HEK293T (cell line): Measurements from ENCODE around the gene SCYGR5.
"Not testable (repeated sequence)": the region's sequence is repeated elsewhere in the genome, so short reads cannot be mapped to it uniquely, and the experiment has no call there.

Experiments
- CTCF ChIA-PET: fragments of 350-600 bp; formaldehyde crosslinking; extraction: SDS; loops from one replicate; lab custom pipeline; 2021; ENCODE audit warnings: antibody characterized with exemption, inconsistent platforms; lab: Yijun Ruan, JAX
- POLR2A ChIA-PET: fragments of 350-600 bp; formaldehyde crosslinking; extraction: SDS; loops from one replicate; lab custom pipeline; 2020; ENCODE audit warnings: antibody characterized with exemption, inconsistent platforms; lab: Yijun Ruan, JAX
- DNase-seq: peaks from one replicate; pipeline ENCODE4 v3.0.0; 2012; ENCODE audit warnings: mixed read lengths; ENCODE audit errors: extremely low spot score
- ARNT ChIP-seq: fragments of 450-650 bp; IDR thresholded peaks from 2 replicates; pipeline ENCODE4 v1.6.1; 2017; ENCODE audit warnings: mild to moderate bottlenecking
- BHLHE40 ChIP-seq: fragments of 450-650 bp; IDR thresholded peaks from 2 replicates; pipeline ENCODE4 v1.6.1; 2016; ENCODE audit warnings: mild to moderate bottlenecking, moderate library complexity, borderline replicate concordance
- CTBP1 ChIP-seq: fragments of 450-650 bp; IDR thresholded peaks from 2 replicates; pipeline ENCODE4 v1.6.1; 2016; ENCODE audit warnings: borderline replicate concordance
- ELF4 ChIP-seq: fragments of 450-650 bp; IDR thresholded peaks from 2 replicates; pipeline ENCODE4 v1.6.1; 2017; ENCODE audit warnings: antibody characterized with exemption
- FOXA1 ChIP-seq: fragments of 450-650 bp; IDR thresholded peaks from 2 replicates; pipeline ENCODE4 v1.6.1; 2016; ENCODE audit warnings: mild to moderate bottlenecking
- FOXK2 ChIP-seq: fragments of 450-650 bp; IDR thresholded peaks from 2 replicates; pipeline ENCODE4 v1.6.1; 2016; ENCODE audit warnings: mild to moderate bottlenecking
- FOXM1 ChIP-seq: fragments of 450-650 bp; IDR thresholded peaks from 2 replicates; pipeline ENCODE4 v1.6.1; 2017; ENCODE audit warnings: mild to moderate bottlenecking, borderline replicate concordance
- HDGF ChIP-seq: fragments of 450-650 bp; IDR thresholded peaks from 2 replicates; pipeline ENCODE4 v1.6.1; 2017; ENCODE audit warnings: antibody characterized with exemption, borderline replicate concordance
- L3MBTL2 ChIP-seq: fragments of 450-650 bp; conservative IDR thresholded peaks from 2 replicates; pipeline ENCODE4 v1.6.1; 2016; ENCODE audit warnings: mild to moderate bottlenecking
- LEF1 ChIP-seq: fragments of 450-650 bp; IDR thresholded peaks from 2 replicates; pipeline ENCODE4 v1.6.1; 2017; ENCODE audit warnings: mild to moderate bottlenecking, borderline replicate concordance
- NFRKB ChIP-seq: fragments of 450-650 bp; IDR thresholded peaks from 2 replicates; pipeline ENCODE4 v1.6.1; 2016; ENCODE audit warnings: mild to moderate bottlenecking, moderate library complexity
- PKNOX1 ChIP-seq: fragments of 450-650 bp; IDR thresholded peaks from 2 replicates; pipeline ENCODE4 v1.6.1; 2016
- SP1 ChIP-seq: fragments of 450-650 bp; IDR thresholded peaks from 2 replicates; pipeline ENCODE4 v1.6.1; 2017
- SUZ12 ChIP-seq: fragments of 450-650 bp; IDR thresholded peaks from 2 replicates; pipeline ENCODE4 v1.6.1; 2016; ENCODE audit warnings: mild to moderate bottlenecking
- TARDBP ChIP-seq: fragments of 450-650 bp; IDR thresholded peaks from 2 replicates; pipeline ENCODE4 v1.6.1; 2016
- ZNF384 ChIP-seq: fragments of 450-650 bp; IDR thresholded peaks from 2 replicates; pipeline ENCODE4 v1.6.1; 2016

The SCYGR5 gene

DNA sequence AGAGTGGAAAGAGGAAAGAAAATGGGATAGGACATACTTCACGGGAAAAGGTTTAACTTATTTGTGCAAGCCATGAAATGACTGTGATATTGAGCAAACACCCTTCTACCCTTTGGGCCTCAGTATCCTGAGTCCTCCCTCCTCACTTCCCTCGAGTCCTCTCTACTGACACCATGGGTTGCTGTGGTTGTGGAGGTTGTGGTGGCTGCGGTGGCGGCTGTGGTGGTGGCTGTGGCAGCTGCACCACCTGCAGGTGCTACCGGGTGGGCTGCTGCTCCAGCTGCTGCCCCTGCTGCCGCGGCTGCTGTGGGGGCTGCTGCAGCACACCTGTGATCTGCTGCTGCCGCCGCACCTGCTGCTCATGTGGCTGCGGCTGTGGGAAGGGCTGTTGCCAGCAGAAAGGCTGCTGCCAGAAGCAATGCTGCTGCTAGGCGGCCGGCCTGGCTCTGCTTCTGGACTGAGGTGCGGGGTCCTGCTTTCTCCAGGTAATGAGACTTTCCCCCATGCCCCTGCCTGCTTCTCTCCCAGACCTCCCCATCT lies at the start of gene SCYGR5:
SCYGR5 (plus strand) TSS at position 174 of the 540 bp plus-strand sequence; CDS start at position 174, 0 bp downstream.
- DNase-seq, POLR2A ChIA-PET: not testable (repeated sequence)
- CTCF ChIA-PET = interaction anchor here (1.3 kb wide), 1 partner anchor 8 kb away, joined by 4 read pairs; no protein-coding TSS in a partner anchor

DNA sequence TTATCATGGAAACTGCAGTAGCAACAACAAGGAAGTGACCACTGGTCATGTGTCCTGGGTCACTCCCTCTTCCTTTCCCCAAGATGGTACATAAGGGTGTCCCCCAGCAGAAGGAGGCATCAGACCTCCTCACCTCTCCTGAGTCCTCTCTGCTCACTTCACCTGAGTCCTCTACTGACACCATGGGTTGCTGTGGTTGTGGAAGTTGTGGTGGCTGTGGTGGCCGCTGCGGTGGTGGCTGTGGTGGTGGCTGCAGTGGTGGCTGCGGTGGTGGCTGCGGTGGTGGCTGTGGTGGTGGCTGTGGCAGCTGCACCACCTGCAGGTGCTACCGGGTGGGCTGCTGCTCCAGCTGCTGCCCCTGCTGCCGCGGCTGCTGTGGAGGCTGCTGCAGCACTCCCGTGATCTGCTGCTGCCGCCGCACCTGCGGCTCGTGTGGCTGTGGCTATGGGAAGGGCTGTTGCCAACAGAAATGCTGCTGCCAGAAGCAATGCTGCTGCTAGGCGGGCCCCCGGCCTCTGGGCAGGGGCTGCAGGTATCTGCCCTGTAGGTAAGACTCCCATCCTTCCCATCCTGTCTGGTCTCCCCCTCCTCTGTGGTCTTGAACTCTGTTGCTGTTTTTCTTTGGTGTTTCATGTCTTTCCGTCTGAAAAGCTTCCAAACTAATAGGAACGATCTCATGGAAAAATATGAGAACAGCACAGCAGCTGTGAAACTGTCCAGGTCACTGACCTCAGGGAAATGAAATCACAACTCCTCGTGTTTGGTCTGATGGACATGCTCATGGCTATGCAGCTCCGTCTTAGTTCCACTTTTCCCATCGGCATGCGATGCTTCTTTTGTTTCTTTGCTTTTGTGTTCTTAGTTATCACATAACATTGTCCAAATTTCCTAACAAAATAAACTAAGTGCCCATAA lies 49.0 kb upstream of the SCYGR5 start, which contains the start of gene SCYGR4:
SCYGR4 (plus strand) TSS at position 183 of the 915 bp plus-strand sequence; CDS start at position 183, 0 bp downstream.
- ChIA-PET CTCF (no interaction called here), POLR2A (no interaction called here)
- TF ChIP-seq CTBP1 (no peak), NFRKB (no peak), SUZ12 (no peak), L3MBTL2 (no peak), ARNT (no peak), PKNOX1 (no peak), FOXM1 (no peak), TARDBP (no peak), ELF4 (no peak), BHLHE40 (no peak), FOXA1 (no peak), HDGF (no peak), LEF1 (no peak), ZNF384 (no peak), FOXK2 (no peak), SP1 (no peak)
- no peak for DNase-seq

DNA sequence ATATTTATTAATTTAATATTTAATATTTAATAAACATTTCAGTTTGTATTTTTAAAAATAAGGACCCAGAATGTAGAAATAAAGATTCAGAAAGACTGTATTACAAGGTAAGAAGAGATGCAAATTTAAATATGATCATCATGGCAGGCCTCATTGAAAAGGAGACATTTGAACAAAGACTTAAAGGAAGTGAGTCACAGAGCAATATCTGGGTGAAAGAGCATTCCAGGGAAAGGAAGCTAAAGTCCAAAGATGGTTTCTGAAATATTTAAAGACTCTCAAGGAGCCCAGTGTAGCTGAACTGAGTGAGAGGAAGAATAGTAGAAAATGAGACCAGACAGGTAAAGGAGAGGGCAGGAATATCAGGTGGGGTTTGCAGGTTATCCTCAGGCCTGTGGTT lies 43.4 kb upstream of the SCYGR5 start:
- POLR2A ChIA-PET = no interaction called here
- TF ChIP-seq FOXK2 = no peak
- no peak for TF ChIP-seq L3MBTL2
- TF ChIP-seq NFRKB = no peak
- no peak for TF ChIP-seq ZNF384
- DNase-seq = no peak
- CTCF ChIA-PET = no interaction called here

DNA sequence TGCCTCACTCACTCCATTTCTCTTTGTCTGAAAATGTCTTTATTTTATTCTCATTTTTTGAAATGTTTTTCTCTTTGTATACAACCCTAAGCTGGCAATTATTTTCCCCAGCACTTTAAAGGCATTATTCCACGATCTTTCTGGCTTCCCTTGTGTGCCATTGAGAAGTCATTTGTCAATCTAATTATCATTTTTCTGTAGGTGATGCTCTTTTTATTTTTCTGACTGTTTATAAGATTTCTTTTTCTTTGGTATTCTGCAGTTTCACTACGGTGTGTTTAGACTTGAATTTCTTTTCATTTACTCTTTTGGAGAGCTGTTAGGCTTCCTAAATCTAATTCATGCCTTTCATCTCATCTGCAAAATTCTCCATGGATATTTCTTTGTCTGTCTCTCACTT lies 41.2 kb upstream of the SCYGR5 start:
- ChIA-PET POLR2A (no interaction called here), CTCF (no interaction called here)
- DNase-seq = no peak
- TF ChIP-seq NFRKB = no peak
- TF ChIP-seq SUZ12 = no peak
- TF ChIP-seq L3MBTL2 = no peak
- TF ChIP-seq ARNT = no peak
- no peak for TF ChIP-seq LEF1
- no peak for TF ChIP-seq FOXK2
- no peak for TF ChIP-seq SP1
- no peak for TF ChIP-seq FOXM1
- TF ChIP-seq TARDBP = no peak
- no peak for TF ChIP-seq FOXA1
- TF ChIP-seq PKNOX1 = no peak
- TF ChIP-seq BHLHE40 = no peak
- TF ChIP-seq HDGF = no peak
- TF ChIP-seq CTBP1 = no peak
- no peak for TF ChIP-seq ZNF384
- no peak for TF ChIP-seq ELF4

- ChIA-PET POLR2A (no interaction called here), CTCF (no interaction called here)
- no peak for DNase-seq
- TF ChIP-seq PKNOX1 = no peak
- no peak for TF ChIP-seq ARNT
- TF ChIP-seq CTBP1 = no peak
- TF ChIP-seq HDGF = no peak
- TF ChIP-seq SUZ12 = no peak
- TF ChIP-seq FOXK2 = no peak
- TF ChIP-seq ZNF384 = no peak
- no peak for TF ChIP-seq BHLHE40
- TF ChIP-seq FOXA1 = no peak
- TF ChIP-seq FOXM1 = no peak
Measured at GRCh38 chr2:227626580-227627151, 39.9 kb upstream of the SCYGR5 start.

DNA sequence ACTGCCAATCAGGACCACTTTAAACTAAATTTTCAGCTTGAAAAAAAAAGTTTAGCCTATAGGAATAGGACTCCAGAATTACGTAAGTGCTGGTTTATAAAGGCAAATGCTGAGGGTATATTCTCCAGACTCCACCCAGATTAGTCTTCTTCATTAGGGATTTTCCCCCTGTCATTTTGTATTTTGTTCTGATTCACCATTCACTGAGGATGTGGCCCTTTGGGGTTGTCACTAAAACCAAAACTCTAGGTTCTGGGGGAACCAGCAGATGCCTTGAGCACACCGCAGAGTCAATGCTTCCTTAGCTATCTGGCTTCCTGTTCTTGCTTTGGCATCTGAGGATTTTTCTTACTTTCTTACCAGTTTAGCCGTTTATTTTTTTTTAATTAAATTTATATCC lies 38.8 kb upstream of the SCYGR5 start:
- no peak for DNase-seq
- POLR2A ChIA-PET = no interaction called here
- CTCF ChIA-PET = no interaction called here
- TF ChIP-seq CTBP1 (no peak), LEF1 (no peak), FOXK2 (no peak), BHLHE40 (no peak), FOXA1 (no peak), PKNOX1 (no peak), ZNF384 (no peak), ARNT (no peak), SUZ12 (no peak), TARDBP (no peak), NFRKB (no peak), FOXM1 (no peak), ELF4 (no peak)
